Suprapubic skin (tissue), 4 donors: ENCODE measurements around the gene NFKBIZ.

Experiments used
- CTCF ChIP-seq, 2 donors: fragments of 200-600 bp in 1 of 2; fragments of 450-650 bp in 1 of 2; sonication (generic) in 1 of 2; IDR thresholded peaks; one replicate each; pipeline ENCODE4 v1.5.1; 2016 to 2019; ENCODE audit warnings: antibody characterized with exemption in 2 of 2, mild to moderate bottlenecking in 1 of 2, moderate library complexity in 1 of 2
- EP300 ChIP-seq: sonication (generic); formaldehyde crosslinking; IDR thresholded peaks from one replicate; pipeline ENCODE4 v1.6.1; 2017; ENCODE audit warnings: antibody characterized with exemption
- POLR2A ChIP-seq, 2 donors: fragments of 450-650 bp; IDR thresholded peaks; one replicate each; pipeline ENCODE4 v1.6.1; 2017; ENCODE audit warnings: antibody characterized with exemption in 2 of 2, mild to moderate bottlenecking in 2 of 2, moderate library complexity in 2 of 2
- POLR2AphosphoS5 ChIP-seq, 3 donors: sonication (generic); formaldehyde crosslinking; IDR thresholded peaks; one replicate each; pipeline ENCODE4 v1.6.1; 2017; ENCODE audit warnings: antibody characterized with exemption in 3 of 3

GRCh38 chr3:101833446-101833974 is 15.8 kb upstream of the NFKBIZ start:
- TF ChIP-seq POLR2A (IDR thresholded peaks at IDR 0.05), result no peak
- no peak for TF ChIP-seq CTCF (IDR thresholded peaks at IDR 0.05)
- TF ChIP-seq POLR2AphosphoS5 (IDR thresholded peaks at IDR 0.05), result no peak
- TF ChIP-seq EP300, result no peak
